Stimulated activated CD4-positive, alpha-beta T cell treated with anti-CD3 and anti-CD28 coated beads, Interleukin-4, amount 100 ng/mL, for 48 hours (primary cell): Measurements from ENCODE around the gene ARPP21.

Experiments
- DNase-seq, 2 donors: peaks; one replicate each; pipeline ENCODE4 v3.0.0-alpha.2; 2020; ENCODE audit warnings: low read depth in 2 of 2

Gene ARPP21

DNA sequence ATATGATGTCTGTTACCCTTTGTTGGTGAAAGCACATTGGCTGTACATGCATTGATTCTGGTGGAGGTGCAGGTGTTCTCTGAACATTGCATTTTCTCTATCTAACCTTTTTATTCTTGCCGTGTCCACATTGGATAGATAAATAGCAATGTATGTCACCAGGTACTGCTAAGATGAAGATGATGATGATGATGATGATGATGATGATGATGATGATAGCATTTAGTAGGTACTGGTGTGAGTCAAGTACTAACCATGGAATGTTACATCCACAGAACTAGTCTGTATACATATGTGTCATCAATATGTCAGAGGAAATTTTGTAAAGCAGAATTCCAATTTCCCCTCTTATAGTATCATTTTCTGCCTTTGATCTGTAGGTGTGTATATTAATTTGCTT is 36.3 kb downstream of the ARPP21 start:
- DNase-seq = no peak

DNA sequence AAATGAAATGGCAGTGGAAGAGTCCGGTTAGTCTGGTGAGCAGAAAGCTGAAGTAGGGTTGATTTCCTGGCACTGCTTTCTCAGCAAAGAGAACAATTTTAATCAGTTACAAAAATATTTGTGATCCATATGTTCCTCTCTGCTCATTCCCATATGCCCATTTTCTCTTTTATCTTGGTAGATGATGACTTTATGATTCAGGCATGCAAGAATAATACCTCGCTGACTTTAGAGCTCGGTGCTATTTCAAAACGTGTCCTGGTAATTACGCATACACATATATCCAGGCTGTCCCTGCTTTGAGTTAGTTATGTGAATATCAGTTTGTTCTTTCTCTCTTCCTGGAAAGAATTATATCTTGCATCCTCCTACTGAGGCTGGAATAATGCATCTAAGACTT is 38.5 kb downstream of the ARPP21 start:
- DNase-seq = no peak

DNA sequence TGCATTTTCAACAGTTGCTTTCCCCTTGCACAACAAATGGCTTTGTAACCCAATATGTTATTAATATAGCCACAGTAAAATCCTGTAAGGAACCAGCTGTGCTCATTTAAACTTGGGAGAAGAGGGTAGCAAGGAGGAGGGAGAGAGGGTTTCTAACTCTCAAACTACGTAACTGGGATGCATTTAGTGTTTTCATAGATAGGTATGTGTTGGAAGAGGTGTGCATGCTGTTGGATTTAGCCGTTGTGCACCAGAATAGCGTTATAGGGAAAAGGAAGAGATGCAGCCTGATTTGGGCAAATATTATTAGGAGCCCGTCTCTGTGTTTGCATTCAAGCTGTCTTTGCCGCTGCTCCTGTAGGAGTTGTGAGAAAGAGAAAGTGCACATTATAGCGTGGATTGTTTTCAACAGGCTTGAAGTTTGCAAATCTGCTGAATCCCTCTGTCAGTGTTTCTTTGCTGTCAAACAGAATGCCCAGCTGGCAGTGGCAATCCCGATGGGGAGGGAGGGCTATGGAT is 39.4 kb downstream of the ARPP21 start:
- no peak for DNase-seq

DNA sequence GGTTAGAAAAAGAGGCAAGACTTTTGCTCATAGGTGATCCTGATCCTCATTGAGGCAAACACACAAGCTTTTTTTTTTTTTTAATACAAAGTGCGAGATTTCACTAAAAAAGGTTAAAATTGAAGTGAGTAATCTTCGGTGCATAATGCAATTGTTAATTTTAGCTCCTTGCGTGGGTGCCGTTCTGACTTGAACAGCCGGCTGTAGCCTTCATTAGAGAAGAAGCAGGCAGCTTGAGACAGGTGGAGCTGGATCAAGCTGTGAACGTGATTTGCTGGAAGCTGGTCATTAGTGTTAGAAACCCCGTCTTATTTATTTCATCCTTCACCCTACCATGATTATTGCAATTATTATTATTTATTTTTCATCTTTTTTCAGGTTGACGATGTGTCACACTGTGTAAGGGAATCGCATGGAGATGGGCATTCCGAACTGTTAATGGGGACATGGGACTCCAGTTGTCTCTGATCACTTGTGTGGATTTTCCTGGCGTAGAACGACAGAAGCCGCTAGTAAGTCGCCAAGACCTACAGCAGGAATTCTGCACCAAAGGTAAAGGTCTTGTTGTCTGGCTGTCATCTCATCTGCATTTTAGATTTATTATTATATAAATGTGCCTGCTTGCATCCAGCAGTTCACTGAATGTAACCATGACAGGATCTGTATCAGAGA is 40.2 kb downstream of the ARPP21 start:
- DNase-seq = no peak

DNA sequence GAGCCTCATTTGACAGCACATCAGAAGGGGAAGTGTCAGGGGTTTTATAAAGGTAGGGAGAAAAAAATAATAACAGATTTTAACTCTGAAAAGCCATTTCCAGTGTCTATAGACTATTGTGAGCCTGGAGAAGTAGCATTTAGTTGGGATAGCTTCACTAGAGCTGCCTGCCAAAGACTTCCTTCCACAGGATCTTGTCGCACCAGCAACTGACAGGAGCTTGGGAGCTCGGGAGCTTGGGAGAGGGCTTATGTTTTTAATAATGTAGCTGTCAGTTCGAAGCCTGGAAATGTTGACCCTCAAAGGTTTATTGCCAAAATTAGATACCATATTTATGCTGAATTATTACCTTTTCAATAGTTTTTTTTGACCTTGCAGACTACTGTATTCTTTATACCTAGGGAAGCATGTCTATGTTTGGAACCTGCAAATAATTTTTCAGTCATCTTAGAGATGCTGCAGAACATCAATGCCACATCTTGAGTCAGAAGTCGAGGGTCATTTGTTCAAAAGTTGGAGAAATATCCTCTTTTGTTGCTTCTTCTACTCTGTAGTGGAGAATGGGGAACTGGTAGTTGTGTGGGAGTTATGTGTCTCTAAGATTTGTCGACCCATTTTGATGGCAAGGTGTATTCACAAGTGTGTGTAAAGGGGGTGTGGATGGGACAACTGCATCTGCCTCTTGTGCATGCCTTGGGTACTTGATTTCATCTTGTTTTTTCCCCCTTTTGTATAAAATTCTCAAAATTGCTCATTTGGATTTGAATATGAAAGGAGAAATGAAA is 41.7 kb downstream of the ARPP21 start:
- no peak for DNase-seq

DNA sequence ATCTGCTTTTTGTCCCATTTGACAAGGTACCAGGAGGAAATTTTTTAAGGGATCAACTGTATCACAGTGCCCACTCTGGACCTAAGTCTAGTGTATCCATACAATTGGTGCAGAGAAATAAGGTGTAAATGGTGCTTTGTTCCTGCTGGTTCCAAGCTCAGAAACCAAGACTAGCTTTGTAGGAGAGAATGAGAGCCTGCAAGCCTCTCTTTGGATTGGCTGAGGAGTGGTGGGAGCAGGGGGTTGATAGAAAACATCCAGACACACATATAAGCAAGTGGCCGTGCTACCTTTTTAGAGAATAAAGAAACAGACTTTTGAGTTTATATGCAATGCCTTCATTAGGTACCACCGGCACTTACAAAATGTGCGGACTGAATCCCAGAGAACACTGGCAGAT is 45.8 kb downstream of the ARPP21 start:
- no peak for DNase-seq

DNA sequence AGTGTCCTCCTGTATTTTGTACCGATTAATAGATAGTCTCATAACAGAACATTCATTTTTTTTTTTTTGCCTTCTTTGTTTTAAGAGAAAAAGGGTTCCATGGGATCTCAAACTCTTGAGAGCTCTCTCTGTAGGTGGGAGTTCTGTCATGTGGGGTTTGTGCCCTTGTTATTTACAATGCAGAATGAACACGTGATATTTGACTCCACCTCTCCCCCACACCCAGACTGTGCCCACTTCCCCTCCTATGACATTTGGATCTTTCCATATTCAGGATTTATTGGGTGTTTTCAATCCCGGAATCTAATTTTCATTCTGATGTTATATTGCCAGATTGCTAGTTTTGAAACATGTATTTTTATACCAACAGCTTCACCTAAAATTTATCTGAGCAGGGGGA is 49.5 kb downstream of the ARPP21 start:
- DNase-seq = no peak

DNA sequence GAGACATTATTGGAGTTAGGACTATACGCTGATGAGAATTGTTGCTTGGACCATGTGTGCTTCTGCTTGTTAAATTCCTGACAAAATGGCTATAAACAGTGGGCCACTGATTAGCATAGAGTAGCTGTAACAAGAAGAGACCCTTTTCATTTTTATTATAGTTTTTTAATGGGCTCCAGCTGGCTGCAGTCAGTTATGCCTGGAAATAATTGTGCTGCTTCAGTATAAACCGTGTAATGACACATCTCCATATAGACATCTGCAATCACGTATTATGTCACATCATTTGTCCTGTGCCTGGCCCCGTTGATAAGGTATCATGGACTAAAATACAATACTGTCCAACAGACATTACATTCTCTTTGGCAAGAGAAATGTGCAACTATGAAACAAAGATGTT is 50.9 kb downstream of the ARPP21 start:
- DNase-seq = no peak

DNA sequence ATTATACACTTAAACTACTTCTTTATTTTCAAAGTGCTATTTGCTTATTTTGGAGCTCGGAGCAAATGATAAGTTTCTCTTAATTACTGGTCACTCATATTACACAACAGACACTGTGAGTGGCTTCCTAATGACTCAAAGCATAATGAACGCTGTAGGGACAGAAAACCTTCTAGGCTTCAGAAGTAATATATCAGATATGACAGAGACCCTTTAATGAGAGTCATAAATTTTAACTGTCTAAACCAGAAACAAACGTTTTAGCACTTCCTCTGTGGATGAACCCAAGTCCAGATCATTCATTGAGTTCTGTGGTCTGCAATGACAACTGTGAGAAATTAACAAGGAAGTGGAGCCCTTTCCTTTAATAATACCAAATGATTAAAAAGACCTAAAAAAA is 66.6 kb downstream of the ARPP21 start:
- DNase-seq = no peak

DNA sequence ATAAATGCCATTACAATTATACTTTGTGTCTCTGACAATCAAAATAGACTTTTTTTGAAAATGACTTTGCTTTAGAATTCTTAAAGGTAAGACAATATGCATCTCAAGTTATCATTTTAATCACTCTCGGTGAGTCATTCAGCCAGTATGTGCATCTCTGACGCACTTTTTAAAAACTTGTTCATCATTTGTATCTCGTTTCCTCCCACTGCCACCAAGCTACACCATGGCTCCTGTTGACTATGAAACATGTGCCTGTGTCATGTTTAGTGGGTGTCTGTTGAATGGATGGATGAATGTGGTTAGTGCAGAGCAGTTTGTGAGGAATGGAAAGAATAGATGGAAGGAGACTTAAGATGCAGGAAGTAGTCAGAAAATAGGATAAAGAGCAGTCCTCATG is 68.6 kb downstream of the ARPP21 start:
- no peak for DNase-seq

DNA sequence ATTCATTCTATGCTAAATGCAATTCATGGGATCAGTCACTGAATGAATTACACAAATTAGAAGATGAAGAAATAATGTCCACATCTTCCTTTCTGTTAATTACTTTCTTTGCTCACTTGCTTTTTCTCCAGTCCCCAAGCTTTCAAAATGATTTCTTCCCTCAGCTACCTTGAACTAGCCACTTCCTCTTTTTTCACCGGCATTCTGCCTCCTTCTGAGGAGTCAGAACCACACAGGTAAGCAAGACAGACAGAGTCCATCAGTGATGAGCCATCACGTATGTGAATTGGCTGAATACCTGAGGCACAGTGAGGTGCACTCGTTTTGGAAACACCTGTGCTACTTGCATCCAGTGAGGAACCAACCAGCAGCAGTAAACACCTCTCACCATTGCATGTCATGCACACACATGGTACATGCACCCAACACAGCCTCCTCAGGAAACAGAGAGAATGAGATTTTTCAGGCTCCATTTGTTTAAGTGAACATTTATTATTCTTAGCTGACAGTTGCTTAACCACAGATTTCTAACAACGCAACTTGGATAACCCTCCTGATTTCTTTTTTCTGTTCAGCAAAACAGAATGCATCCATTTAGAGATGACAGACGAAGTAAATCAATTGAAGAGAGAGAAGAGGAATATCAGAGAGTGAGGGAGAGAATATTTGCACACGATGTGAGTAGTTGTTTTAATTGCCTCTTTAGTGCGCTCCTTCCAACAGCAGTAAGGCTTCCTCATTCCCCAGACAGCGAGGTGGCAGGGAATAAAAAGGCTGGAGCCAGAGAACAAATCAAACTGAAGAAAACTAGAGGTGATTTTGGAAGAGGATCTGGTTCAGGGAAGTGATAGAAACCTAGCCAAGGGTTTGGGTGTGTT is 69.3 kb downstream of the ARPP21 start:
- DNase-seq = no peak

DNA sequence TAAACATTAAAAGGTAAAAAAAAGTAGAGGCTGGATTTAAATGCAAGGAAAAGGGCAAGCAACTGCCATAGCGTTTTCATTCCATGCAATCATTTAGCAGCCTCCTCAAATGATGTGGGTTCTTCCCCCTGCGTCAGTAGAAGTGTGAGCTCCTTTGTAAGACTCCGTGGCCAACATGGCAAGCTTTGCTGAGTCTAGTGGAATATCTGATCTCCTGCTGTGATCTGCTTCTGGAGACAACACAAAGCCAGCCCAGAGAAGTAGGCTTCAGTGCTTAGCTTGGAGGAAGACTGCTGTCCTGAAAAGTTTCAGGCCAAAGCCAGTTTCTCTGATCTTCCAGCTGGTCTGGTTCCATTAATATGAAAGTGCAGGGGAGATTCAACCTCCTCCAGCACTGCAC is 70.4 kb downstream of the ARPP21 start:
- DNase-seq = no peak

DNA sequence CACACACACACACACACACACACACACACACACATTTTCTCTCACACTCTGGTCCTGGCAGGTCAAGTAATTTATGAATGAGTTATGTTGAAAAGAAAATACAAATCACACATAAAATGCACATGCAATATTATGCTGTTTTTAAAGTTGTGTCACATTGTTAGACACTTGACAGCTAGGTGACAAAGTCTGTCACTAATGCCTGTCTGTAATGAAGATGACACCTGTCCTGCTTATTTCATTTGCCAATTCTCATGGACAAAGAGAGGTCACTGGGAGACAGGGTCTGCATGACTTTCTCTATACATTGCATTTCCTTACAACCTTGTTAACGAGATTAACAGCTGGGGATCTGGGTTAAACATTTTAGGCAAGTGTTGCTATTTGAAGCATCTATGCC is 71.2 kb downstream of the ARPP21 start:
- no peak for DNase-seq

DNA sequence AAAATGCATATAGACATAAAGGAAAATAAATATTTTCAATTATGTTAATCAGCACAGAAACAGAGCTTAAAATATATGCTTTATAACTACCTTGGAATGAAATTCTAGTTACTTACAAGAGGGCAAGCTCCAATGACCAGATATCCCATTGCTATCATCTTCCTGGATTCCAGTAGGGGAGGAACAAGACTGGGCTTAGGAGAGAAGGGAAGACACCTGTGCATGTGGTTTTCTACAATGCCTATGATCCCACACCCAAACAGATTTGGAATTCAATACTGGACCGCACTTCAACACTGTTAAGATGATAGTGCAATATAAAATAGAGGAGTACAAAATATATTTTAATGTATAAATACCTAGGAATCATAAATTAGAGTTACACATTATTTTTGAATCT is 79.6 kb downstream of the ARPP21 start:
- DNase-seq = no peak

DNA sequence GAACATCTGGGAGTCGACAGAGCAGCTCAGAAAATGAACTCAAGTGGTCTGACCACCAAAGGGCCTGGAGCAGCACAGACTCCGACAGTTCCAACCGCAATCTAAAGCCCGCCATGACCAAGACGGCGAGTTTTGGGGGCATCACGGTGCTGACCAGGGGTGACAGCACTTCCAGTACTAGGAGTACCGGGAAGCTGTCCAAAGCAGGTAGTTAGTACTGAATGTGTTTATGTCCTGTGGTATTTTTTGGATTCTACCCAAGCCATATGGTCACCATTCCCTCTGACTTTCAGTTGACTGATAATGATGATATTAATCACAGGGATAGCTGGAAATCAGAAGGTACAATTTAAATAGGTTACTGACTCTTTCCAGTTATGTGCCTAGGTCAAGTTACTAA is 82.3 kb downstream of the ARPP21 start:
- no peak for DNase-seq

DNA sequence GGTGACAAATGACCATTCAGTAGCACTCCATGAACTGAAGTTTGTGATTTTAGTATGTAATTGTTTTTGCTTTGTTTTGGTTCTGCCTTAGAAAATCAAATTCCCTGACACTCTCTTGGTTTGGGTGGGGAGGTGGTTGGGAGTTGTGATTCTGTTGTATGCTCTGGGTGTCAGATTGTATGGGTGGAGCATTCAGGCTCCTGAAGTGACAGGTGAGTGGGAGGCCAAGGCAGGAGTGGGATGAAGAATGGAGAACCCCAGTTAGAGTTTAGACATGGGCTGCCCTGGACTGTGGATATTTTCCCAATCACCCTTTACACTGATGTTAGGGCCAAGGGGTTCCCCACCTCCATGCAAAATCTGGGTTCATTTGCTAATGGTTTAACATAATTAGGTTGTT is 83.6 kb downstream of the ARPP21 start:
- DNase-seq = no peak

DNA sequence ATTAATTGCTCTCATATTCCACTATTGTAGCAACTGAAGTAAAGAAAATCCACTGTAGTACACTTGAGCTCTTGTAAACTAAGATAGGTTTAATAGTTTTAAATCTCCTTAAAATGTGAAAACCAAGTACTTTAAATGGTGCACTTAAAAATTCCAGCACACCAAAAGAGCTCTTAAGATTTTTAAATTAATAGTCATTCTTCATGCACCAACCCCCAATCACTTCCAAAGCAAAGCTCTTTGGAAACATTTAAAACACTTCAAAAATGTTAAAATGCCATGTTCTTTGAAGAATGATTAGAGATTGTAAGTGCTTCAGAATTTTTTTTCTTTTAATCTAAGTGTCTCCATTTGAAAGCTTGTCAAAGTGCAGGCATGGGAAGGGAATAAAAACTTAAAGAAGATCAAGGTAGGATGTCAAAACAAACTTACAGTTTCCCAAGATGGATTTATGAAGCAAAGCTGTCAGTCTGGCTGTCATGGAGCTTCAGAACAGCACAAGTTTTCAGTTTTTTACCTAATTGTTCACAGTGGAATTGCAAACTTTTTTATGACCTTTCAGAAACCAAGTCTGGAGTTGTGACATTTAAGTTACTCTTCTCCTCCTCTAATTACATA is 84.3 kb downstream of the ARPP21 start:
- DNase-seq = no peak

DNA sequence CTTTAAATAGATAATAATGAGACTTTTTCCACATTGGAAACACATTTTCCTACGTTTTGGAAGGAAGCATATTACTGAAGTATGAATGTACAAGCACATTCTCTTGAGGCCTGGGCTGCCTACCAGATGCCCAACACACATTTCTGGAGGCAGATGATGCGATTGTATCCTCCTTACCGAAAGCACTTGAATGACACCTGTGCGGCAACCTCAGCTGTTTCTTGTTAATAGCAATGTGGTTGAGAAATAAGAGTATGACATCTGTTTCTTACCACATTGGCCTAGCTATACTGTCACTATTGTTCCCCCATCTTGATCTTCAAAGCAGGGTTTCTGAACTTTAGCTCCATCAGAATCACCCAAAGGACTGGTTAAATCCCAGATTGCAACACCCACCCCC is 84.8 kb downstream of the ARPP21 start:
- no peak for DNase-seq

DNA sequence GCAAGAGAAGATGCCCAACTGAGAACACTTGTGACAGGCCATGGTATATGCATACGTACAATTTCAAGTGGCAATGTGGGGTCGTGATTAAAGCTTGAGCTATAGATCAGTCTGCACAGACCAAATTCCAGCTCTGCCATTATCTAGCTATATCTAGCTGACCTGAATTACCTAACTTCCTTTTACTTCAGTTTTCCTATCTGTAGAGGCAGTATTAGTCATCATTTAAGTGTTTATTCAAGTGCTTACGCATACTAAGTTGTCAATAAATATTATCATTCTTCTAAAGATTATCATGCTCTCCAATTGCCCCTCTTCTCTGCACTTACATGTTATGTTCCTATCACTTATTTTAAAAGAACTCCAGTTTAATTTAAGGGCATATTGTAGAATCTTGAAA is 87.9 kb downstream of the ARPP21 start:
- DNase-seq = no peak

DNA sequence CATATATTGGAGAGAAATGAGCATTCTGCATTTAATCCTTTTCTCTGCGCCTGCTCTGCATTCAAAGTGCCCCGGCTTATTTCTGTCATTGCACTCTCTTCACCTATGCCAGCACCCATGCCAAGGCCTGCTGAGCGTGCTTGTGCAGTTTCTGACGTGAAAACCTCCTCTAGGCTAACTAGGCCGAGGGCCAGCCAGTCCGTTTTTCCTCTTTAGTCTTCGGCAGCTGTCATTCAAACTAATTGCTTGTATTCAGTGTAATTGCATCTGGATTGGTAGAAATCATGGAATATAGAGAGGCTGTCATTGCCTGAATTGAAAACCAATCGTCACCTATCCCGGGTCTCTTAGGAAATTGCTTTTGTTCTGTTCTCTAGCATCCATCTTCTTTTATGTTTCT is 94.0 kb downstream of the ARPP21 start:
- DNase-seq = no peak

DNA sequence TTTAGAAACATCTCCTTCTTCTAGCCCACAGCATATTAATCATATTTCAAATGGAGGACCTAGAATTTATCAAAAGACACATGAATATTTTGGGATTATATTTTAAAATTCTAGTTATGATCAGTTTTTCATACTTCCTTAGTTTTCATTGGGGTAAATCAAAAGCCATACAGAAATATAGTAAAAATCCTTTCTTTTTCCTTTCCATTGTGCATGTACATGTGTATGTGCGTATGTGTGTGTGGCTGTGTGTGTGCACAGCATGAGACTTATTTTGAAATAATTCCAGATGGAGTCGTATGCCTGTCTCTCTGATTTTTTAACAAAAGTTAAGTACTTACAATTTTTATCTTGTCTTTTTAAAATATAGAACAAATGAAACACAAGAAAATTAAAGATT is 94.5 kb downstream of the ARPP21 start:
- no peak for DNase-seq

DNA sequence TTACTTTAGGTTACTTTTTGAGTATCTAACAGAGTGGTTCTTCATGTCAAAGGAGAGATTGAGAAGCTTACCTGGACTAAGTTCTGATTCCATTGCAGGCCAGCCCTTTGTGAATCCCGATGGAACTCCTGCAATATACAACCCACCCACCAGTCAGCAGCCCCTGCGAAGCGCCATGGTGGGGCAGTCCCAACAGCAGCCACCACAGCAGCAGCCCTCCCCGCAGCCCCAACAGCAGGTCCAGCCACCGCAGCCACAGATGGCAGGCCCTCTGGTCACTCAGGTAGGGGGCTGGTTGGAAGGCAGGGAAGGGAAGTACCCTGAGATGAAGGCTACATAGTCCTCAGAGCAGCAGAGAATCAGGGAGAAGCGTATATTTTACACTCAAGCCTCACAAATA is 97.8 kb downstream of the ARPP21 start:
- DNase-seq = no peak
